GM12892 (cell line): Measurements from ENCODE around the gene LCE4A.

Source experiments
- POLR2A ChIP-seq: IDR thresholded peaks from 2 replicates; pipeline ENCODE4 v1.6.1; 2011; ENCODE audit warnings: low read depth, low read length, control low read depth
- POLR2AphosphoS5 ChIP-seq: IDR thresholded peaks from 2 replicates; pipeline ENCODE4 v1.6.1; 2011; ENCODE audit warnings: low read depth, low read length, control low read depth
- TAF1 ChIP-seq: IDR thresholded peaks from 2 replicates; pipeline ENCODE4 v1.6.1; 2011; ENCODE audit warnings: low read depth, mild to moderate bottlenecking, control low read depth, low read length, borderline replicate concordance

DNA sequence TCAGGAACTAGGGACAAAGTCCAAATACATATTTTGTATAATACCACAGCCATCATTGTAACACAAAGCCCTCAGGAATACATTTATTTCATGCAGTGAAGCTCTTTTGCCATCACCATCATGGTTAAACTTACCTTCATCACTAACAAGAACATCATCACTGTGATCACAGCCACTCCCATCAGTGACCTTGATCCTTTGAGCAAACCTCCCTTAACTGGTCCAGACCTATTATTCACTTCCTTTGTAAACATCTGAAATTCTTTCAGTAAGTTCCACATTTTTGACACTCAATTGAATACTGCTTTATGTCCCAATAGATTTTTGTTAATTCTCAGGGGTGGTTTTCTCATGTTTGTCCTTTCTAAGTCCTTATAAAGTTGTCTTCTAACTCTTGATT lies 33.7 kb downstream of the LCE4A start:
- TF ChIP-seq POLR2A: no peak
- no peak for TF ChIP-seq POLR2AphosphoS5
- TF ChIP-seq TAF1: no peak
